Central memory CD8-positive, alpha-beta T cell (primary cell): ENCODE results near the gene VPS33B.

Source experiments
- ATAC-seq: fragments of 150-1000 bp; cut with Tn5 transposase; replicated peaks from 2 replicates; pipeline ENCODE4 v1.10.0; 2022; ENCODE audit warnings: mild to moderate bottlenecking, moderate FRiP score, moderate number of reproducible peaks; ENCODE audit not compliant: poor library complexity, severe bottlenecking; ENCODE audit errors: extremely low read depth
- DNase-seq, 2 donors: peaks; one replicate each; pipeline ENCODE4 v3.0.0; 2021; ENCODE audit warnings: low spot score in 2 of 2
- H3K27ac Mint-ChIP-seq: one replicate; pipeline ENCODE4 v1.8.0; 2022; ENCODE audit warnings: low read depth, mild to moderate bottlenecking, moderate library complexity, mixed read lengths
- H3K27me3 Mint-ChIP-seq: one replicate; pipeline ENCODE4 v1.8.0; 2022; ENCODE audit warnings: mixed read lengths
- H3K36me3 Mint-ChIP-seq: one replicate; pipeline ENCODE4 v1.8.0; 2022; ENCODE audit warnings: mild to moderate bottlenecking, moderate library complexity, mixed read lengths; ENCODE audit not compliant: insufficient read depth
- H3K4me1 Mint-ChIP-seq: one replicate; pipeline ENCODE4 v1.8.0; 2022; ENCODE audit warnings: mixed read lengths
- H3K4me3 Mint-ChIP-seq: one replicate; pipeline ENCODE4 v1.8.0; 2022; ENCODE audit warnings: mild to moderate bottlenecking, moderate library complexity, mixed read lengths
- H3K9me3 Mint-ChIP-seq: one replicate; pipeline ENCODE4 v1.8.0; 2022; ENCODE audit warnings: mixed read lengths

Gene VPS33B

DNA sequence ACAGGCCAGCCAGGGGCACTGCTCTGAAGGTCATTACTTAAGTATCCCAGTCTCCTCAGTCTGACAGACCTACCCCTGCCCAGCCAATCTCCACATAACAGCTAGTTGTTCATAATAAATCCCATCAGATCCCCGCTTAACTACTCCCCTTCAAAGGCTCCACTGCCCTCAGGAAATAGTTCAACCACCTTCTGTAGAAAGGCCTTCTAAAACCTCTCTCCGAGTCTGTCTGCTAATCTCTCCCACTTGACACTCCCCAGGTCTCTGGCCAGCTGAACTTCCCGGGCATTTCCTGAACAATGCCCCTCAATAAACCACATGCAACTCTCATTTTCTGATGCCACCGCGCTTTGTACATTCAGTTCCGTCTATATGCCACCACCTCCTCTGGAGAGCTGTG, 34.1 kb downstream of the VPS33B start:
- peak overlapping the region; percentile 32 for H3K4me3 Mint-ChIP-seq
- DNase-seq (no peak), ATAC-seq (peak; percentile 13)
- no peaks in the 10 kb centered on the region for H3K9me3 Mint-ChIP-seq
- no peaks in the 10 kb centered on the region for H3K27me3 Mint-ChIP-seq
- H3K27ac Mint-ChIP-seq: peak overlapping the region; percentile 5
- peaks cover 1% of the 10 kb centered on the region for H3K36me3 Mint-ChIP-seq
- peaks cover 15% of the 10 kb centered on the region for H3K4me1 Mint-ChIP-seq

DNA sequence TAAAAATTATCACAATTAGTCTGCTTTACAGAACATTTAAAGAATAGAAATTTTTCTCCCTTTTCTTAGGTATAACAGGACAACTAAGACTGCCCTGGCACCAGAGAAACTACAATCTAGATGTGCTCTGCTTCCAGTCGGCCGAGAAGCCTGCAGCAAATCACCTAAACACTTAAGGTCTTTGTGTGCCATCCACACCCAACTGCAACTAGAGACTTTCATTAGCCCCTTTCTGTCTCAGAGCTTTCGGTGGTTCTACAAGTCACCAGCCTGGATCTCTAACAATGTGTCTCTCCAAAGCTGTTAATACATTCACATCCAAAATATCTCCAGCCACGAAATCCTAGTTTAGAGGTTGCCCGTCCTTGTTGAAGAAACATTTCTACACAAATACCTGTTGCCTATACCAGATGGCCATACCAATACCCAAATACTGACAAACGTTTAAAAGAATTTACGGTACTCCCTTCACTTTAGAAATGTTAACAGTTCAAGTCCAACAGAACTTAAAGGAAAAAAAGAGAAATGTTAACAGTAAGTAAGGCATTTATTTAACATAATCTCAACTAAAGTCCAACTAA, 34.7 kb downstream of the VPS33B start:
- Mint-ChIP-seq H3K36me3 (peaks cover 3% of the 10 kb centered on the region), H3K4me1 (peaks cover 15% of the 10 kb centered on the region), H3K9me3 (no peaks in the 10 kb centered on the region), H3K4me3 (no peak overlapping the region), H3K27me3 (no peaks in the 10 kb centered on the region), H3K27ac (no peak overlapping the region)
- no peak for ATAC-seq
- DNase-seq: no peak

DNA sequence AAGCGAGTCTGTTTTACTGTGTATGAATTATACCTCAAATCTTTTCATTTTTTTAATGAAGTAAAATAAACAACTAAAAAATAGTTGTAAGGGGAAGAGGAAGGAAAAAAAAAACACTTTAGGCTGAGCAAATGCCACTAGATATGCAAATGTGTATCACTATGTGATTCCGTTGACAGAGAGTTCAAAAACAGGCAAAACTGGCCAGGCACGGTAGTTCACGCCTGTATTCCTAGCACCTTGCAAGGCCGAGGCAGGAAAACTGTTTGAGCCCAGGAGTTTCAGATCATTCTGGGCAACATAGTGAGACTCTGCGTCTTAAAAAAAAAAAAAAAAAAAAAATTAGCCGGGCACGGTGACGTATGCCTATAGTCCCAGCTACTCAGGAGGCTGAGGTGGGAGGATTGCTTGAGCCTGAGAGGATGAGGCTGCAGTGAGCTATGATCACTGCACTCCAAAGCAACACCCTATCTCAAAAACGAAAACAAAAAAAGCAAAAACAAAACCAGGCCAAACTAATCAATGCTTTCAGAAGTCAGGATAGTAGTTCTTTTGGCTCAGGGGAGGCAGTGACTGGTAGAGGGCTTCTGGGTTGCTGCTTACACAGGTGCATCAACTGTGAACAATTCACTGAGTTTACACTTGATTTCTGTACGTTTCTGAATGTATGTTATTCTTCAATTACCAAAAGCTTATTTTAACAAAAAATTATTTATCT, 35.4 kb downstream of the VPS33B start:
- Mint-ChIP-seq H3K27ac (no peak overlapping the region), H3K9me3 (no peaks in the 10 kb centered on the region), H3K36me3 (peaks cover 3% of the 10 kb centered on the region), H3K4me1 (peaks cover 13% of the 10 kb centered on the region), H3K27me3 (no peaks in the 10 kb centered on the region), H3K4me3 (no peak overlapping the region)
- DNase-seq (no peak), ATAC-seq (no peak)

DNA sequence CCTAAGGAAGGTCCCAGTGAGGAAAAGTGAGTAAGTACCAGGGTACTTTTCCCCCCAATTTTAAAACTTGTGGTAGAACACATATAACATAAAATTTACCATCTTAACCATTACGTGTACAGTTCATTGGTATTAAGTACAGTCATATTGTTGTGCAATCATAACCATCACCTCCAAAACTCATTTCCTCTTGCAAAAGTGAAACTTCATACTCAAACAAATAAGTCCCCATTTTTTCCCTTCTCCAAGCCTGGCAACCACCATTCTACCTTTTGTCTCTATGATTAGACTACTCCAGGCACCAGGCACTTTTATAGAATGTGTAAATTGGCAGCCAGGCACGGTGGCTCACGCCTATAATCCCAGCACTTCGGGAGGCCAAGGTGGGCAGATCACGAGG, 40.3 kb downstream of the VPS33B start:
- H3K27ac Mint-ChIP-seq: no peak overlapping the region
- no peak overlapping the region for H3K4me3 Mint-ChIP-seq
- peaks cover 13% of the 10 kb centered on the region for H3K36me3 Mint-ChIP-seq

DNA sequence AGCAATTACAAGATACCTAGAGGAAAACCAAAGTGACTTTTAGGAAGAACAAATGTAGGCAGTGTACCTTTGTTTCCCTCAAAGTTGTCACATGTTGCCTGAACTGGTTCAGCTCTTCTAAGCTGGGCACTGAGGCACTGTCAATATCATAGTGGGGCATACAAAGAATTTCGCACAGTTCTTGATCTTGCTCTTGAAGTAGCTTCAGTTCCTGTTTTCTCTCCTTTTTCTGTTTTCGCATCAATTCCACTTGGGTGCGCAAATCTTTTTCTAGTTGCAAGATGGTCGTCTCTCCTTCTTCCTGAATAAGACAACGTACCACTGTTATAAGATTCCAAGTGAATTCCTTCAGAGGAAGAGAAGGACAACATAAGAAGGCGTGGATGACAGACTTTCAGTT, 40.7 kb downstream of the VPS33B start:
- H3K36me3 Mint-ChIP-seq: peaks cover 13% of the 10 kb centered on the region
- no peak overlapping the region for H3K4me3 Mint-ChIP-seq
- H3K27ac Mint-ChIP-seq: no peak overlapping the region

More for the DNA sequence above, 40.3 kb downstream of the VPS33B start:
- DNase-seq (no peak), ATAC-seq (no peak)
- no peaks in the 10 kb centered on the region for H3K27me3 Mint-ChIP-seq
- H3K9me3 Mint-ChIP-seq: no peaks in the 10 kb centered on the region
- H3K4me1 Mint-ChIP-seq: no peaks in the 10 kb centered on the region

DNA sequence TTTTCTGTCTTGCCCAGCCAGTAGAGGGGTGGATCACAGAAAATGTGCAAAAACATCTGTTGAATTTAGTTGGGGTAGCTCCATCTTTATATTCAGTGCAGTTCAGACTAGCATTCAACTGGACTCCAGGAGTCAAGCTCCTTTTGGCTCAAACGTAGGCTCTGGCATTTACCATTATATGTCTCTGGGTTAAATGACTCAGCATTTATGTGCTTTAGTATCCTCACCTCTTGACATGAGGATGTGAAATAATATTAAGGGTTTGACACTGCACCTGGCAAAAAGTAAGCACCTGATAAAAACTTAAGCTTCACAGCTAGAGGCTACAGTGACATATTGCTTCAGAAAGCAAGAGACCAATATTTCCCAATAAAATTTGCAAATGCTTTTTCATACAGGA, 42.8 kb downstream of the VPS33B start:
- peaks cover 13% of the 10 kb centered on the region for H3K36me3 Mint-ChIP-seq
- H3K4me3 Mint-ChIP-seq: no peak overlapping the region
- ATAC-seq (no peak), DNase-seq (no peak)
- H3K27ac Mint-ChIP-seq: peak overlapping the region; percentile 5
- H3K4me1 Mint-ChIP-seq: no peaks in the 10 kb centered on the region
- no peaks in the 10 kb centered on the region for H3K9me3 Mint-ChIP-seq
- H3K27me3 Mint-ChIP-seq: no peaks in the 10 kb centered on the region

More for the DNA sequence above, 40.7 kb downstream of the VPS33B start:
- ATAC-seq (no peak), DNase-seq (no peak)
- Mint-ChIP-seq H3K27me3 (no peaks in the 10 kb centered on the region), H3K9me3 (no peaks in the 10 kb centered on the region), H3K4me1 (no peaks in the 10 kb centered on the region)

DNA sequence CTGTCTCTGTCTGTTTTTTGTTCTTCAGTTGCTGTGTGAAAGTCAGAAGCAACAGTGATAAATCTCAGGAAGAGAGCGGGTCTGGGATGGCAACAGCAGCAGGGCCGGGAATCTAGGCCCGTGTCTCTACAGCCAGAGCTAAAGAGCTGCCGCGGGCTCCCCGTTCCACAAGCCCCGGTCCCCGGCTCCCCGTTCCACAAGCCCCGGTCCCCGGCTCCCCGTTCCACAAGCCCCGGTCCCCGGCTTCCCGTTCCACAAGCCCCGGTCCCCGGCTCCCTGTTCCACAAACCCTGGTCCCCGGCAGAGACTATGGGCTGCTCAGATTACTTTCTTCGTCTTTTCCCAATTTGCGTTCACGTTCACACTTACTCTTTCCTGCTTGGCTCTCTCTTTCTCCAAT, 48.2 kb downstream of the VPS33B start:
- Mint-ChIP-seq H3K4me1 (no peaks in the 10 kb centered on the region), H3K36me3 (peaks cover 18% of the 10 kb centered on the region), H3K27me3 (no peaks in the 10 kb centered on the region), H3K4me3 (no peak overlapping the region), H3K9me3 (no peaks in the 10 kb centered on the region), H3K27ac (peak overlapping the region; percentile 87)
- DNase-seq (no peak), ATAC-seq (no peak)

DNA sequence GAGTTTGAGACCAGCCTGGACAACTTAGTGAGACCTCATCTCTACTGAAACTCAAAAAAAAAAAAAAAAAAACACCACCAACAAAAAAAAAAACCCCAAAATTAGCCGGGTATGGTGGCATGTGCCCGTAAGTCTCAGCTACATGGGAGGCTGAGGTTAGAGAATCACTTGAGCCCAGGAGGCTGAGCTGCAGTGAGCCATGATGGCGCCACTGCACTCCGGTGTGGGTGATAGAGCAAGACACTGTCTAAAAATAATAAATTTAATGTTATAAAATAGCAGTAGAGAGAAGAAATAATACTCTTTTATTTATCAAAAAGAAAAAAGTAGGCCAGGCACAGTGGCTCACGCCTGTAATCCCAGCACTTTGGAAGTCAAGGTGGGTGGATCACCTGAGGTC, 50.3 kb downstream of the VPS33B start:
- H3K4me3 Mint-ChIP-seq: no peak overlapping the region
- H3K9me3 Mint-ChIP-seq: no peaks in the 10 kb centered on the region
- no peaks in the 10 kb centered on the region for H3K27me3 Mint-ChIP-seq
- DNase-seq (no peak), ATAC-seq (no peak)
- peaks cover 17% of the 10 kb centered on the region for H3K36me3 Mint-ChIP-seq
- no peak overlapping the region for H3K27ac Mint-ChIP-seq
- H3K4me1 Mint-ChIP-seq: no peaks in the 10 kb centered on the region

DNA sequence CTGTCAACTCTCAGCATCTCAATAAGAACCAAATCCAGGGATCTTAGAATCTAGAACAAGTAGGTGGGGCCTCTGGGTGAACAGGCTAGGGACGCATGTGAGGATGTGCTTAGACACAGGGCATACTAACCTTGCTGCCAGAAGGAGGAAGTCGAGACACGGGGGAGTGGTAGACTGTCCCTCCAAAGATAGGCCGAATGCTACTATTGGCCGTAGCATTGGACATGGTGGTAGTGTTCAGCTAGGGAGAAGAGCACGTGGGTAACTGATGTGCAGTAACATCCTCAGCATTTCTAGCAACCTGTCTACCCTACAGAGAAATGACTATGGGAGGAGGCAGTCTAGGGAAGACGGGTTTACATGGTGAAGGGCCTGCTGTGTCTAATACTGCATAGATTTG, 52.1 kb downstream of the VPS33B start:
- no peak for ATAC-seq
- no peak for DNase-seq
- Mint-ChIP-seq H3K9me3 (no peaks in the 10 kb centered on the region), H3K36me3 (peaks cover 20% of the 10 kb centered on the region), H3K4me1 (no peaks in the 10 kb centered on the region), H3K4me3 (no peak overlapping the region), H3K27me3 (no peaks in the 10 kb centered on the region), H3K27ac (no peak overlapping the region)

DNA sequence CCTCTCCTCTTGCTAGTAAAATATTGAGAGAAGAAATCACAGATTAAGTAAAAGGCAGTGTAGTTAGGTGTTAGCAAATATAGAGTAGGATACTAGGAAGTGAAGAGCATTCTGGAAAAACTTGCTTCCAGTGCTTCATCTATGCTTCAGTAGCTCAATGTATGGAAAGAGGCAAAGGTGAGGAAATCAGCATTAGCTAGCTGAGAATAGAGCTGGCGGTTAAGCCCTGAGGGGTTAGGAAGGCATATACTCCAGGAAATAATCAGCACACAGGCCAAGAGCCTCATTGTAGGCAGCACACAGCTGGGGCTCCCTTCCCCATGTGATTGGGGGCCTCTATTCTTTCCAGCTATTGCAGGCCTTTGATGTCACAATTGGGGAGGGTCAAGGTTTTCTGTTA, 54.0 kb downstream of the VPS33B start:
- Mint-ChIP-seq H3K36me3 (peaks cover 16% of the 10 kb centered on the region), H3K27me3 (no peaks in the 10 kb centered on the region), H3K4me3 (no peak overlapping the region), H3K27ac (no peak overlapping the region), H3K9me3 (no peaks in the 10 kb centered on the region), H3K4me1 (no peaks in the 10 kb centered on the region)
- DNase-seq (no peak), ATAC-seq (no peak)

DNA sequence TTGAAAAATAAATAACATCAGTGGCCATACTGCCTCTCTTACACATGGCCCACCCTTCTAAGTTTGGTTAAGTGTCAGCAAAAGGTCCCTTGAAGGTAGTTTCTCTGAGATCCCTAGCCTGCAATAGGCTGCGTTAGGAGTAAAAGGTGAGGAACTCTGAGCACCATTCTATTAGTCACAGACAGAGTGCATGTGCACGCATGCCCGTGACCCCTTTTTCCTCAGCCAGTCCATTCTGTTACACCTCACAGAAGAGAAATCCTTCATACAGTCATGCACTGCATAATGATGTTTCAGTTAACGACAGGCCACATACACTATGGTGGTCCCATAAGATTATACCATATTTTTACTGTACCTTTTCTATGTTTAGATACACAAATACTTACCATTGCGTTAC, 55.2 kb downstream of the VPS33B start:
- no peak for DNase-seq
- H3K27me3 Mint-ChIP-seq: no peaks in the 10 kb centered on the region
- no peak overlapping the region for H3K27ac Mint-ChIP-seq
- ATAC-seq: no peak
- H3K36me3 Mint-ChIP-seq: peaks cover 19% of the 10 kb centered on the region
- H3K4me3 Mint-ChIP-seq: no peak overlapping the region
- no peaks in the 10 kb centered on the region for H3K4me1 Mint-ChIP-seq
- no peaks in the 10 kb centered on the region for H3K9me3 Mint-ChIP-seq

DNA sequence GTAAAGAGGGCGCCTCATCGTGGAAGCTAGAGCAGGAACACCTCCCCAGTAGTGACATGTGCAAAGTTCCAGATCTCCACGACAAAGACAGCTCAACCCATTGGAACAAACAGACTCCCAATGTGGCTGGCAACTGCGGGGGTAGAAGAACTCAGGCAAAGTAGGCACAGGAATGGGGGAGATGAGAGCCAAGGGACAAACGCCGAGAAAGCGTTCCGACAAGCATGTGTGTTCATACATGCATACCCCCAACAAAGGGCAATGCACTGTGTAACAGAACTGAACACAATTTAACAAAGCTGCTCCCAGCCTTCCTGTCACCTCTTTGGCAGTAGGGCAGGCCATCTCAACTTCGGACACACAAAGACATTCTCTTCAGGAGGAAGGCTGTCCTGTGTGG, 56.1 kb downstream of the VPS33B start:
- Mint-ChIP-seq H3K27me3 (no peaks in the 10 kb centered on the region), H3K9me3 (no peaks in the 10 kb centered on the region), H3K4me3 (no peak overlapping the region), H3K27ac (no peak overlapping the region), H3K4me1 (no peaks in the 10 kb centered on the region), H3K36me3 (peaks cover 18% of the 10 kb centered on the region)
- ATAC-seq (no peak), DNase-seq (no peak)

DNA sequence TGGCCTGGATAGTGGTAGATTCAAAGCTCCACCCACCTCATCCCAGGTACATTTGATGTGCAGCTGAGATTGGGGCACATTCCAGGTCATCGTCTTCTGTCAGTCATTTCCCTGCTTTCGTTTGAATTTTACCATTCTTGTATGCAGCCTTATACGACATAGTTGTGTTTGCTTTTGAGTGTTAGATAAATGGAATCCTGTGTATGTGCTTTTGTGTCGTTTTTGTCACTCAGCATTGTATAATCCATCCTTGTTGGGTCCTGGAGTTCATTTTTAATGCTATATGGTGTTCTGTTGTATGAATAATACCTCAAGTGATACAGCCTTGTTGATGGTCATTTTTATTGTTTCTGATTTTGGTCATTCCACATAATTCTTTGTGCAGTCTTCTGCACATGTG, 60.4 kb downstream of the VPS33B start:
- Mint-ChIP-seq H3K9me3 (no peaks in the 10 kb centered on the region), H3K27ac (no peak overlapping the region), H3K4me3 (no peak overlapping the region), H3K27me3 (no peaks in the 10 kb centered on the region), H3K36me3 (peaks cover 7% of the 10 kb centered on the region), H3K4me1 (no peaks in the 10 kb centered on the region)
- DNase-seq: no peak
- ATAC-seq: no peak
